Measurements from ENCODE around the gene NFATC2. TPM values are rescaled to one million over a fixed set of nuclear protein-coding genes. Genes with fewer than 3 reads are reported as not detected.

The NFATC2 gene
- total RNA-seq, 4 donors from 2014 or later, result 5.7 to 36.4 (median 12.0) TPM

GRCh38 chr20:51488331-51488730 is 54.2 kb downstream of the NFATC2 start:
- H3K27me3 ChIP-seq, result no peaks in the 10 kb centered on the region
- no peaks in the 10 kb centered on the region for H3K9me3 ChIP-seq
- TF ChIP-seq CTCF (IDR thresholded peaks at IDR 0.05) (no peak), POLR2A (IDR thresholded peaks at IDR 0.05) (no peak)
- peaks cover 0 to 13% of the 10 kb centered on the region in 2 donors for H3K4me1 ChIP-seq
- peak overlapping the region in 1 of 2 donors; percentile 76 for H3K27ac ChIP-seq
- DNase-seq, result no peak
- intact Hi-C loops (cut with DNase I; ENCODE audit: low total_unique reads), result no loop called here
- no peak overlapping the region for H3K4me3 ChIP-seq
- H3K36me3 ChIP-seq, result no peaks in the 10 kb centered on the region

DNA sequence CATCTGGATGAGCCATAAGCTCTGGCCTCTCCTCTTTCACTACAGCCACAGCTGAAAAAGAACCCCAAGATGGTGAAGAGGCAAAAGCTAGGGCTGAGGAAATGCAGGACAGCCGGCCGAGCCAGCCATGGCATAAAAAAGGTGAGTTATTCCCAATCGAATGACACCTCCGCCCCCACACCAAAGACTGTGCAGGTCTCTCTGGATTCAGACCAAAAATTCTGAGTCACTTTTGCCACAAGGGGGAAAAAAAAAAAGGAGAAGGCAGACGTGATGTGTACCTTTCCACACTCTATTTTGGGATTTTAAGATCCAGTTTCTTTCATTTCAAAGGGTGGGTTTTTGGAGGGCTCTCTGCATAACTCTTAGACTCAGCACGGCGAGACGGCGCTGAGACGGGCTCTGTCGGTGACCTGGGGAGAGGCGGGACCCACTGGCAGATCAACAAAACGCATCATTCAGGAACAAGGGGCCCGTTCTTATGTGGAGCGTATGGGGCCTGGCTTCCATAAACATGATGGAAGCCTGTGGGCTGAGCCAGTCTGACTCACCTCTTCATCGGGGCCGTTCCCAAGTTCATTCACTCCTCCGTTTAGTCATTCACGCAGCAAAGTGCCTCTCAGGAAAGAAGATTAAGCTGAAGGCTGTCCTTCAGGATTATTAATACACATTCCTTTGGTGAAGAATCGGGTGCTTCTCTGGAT is 54.8 kb downstream of the NFATC2 start:
- Histone ChIP-seq H3K9me3 (no peaks in the 10 kb centered on the region), H3K27ac (peak overlapping the region; percentile 62 to 76), H3K36me3 (no peaks in the 10 kb centered on the region), H3K27me3 (no peaks in the 10 kb centered on the region), H3K4me1 (peaks cover 0 to 13% of the 10 kb centered on the region in 2 donors), H3K4me3 (no peak overlapping the region)
- peak; percentile 56 to 71 for DNase-seq
- intact Hi-C loops (cut with DNase I; ENCODE audit: low total_unique reads), result no loop called here
- TF ChIP-seq POLR2A (IDR thresholded peaks at IDR 0.05) (no peak), CTCF (IDR thresholded peaks at IDR 0.05) (no peak)

DNA sequence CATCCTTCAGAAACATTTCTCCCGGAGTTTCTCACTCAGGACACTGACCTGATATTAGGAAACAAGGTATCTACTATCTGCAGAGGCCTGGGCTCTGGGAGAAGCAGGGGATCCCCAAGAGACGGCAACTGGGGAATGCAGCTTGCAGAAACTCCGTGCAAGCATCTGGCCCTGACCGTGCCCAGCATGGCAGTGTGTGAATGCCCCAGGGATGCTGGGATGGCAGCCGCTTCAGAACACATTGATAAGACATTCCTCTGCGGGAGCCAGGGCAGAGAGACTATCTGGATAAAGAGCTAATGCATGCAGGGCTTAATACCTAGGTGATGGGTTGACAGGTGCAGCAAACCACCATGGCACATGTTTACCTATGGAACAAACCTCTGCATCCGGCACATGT is 55.4 kb downstream of the NFATC2 start:
- peak overlapping the region; percentile 62 to 76 for H3K27ac ChIP-seq
- no peak overlapping the region for H3K4me3 ChIP-seq
- TF ChIP-seq POLR2A (IDR thresholded peaks at IDR 0.05) (no peak), CTCF (IDR thresholded peaks at IDR 0.05) (no peak)
- no peaks in the 10 kb centered on the region for H3K9me3 ChIP-seq
- no peaks in the 10 kb centered on the region for H3K27me3 ChIP-seq
- DNase-seq, result no peak
- intact Hi-C loops (cut with DNase I; ENCODE audit: low total_unique reads), result no loop called here
- no peaks in the 10 kb centered on the region for H3K36me3 ChIP-seq
- peaks cover 0 to 10% of the 10 kb centered on the region in 2 donors for H3K4me1 ChIP-seq

DNA sequence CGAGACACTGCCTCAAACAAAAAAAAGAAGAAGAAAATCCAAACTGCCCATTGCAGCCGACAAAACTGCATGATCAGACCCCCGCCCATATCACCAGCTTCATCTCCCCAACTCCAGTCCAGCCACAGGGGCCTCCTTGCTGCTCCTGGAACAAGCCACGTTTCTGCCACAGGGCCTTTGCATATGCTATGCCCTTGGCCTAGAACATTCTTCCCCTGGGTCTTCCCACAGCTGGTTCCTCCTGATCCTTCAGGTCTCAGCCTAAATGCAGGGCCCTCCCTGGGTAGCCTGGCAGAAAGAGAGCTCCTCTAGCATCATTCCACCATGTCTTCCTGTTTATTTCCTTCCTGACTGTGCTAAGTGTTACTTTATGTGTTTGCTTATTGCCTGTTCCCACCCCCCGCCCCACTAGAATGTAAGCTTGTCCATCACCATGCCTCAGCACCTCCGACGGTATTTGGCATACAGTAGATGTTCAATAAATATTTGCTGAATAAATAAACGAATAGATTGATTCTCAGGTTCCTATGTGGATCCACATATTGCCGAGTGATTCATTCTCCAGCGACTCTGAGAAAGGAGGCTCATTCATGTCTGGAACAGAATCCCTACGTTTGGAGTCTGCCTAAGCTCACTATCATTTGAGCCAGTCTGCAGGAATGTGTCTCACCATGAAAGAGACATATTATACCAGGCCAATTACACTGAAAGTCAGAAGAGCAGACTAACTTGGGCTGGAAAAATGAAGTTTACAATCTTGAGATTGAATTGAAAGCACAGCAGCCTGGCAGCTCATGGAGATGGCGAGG is 56.1 kb downstream of the NFATC2 start:
- TF ChIP-seq CTCF (IDR thresholded peaks at IDR 0.05), result no peak
- TF ChIP-seq POLR2A (IDR thresholded peaks at IDR 0.05), result no peak
- DNase-seq, result no peak

DNA sequence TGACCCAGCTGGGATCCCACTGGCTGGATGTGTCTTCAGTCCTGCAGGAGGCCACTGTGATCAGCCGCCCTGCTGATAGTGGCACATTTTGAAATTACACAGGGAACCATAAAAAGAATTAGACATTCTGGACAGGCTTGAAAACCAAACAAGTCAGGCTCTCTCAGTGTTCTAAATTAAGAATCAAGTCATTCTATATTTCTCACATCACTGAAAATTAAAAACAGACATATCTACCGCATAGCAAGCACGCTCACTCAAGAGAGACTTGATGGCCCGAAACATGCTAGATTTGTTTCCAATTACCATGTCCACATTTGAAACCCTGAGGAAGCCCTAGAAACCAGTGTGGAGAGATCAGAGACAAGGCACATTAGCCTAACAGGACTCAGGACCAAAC is 57.7 kb downstream of the NFATC2 start:
- no peak overlapping the region for H3K27ac ChIP-seq
- intact Hi-C loops (cut with DNase I; ENCODE audit: low total_unique reads), result no loop called here
- no peak overlapping the region for H3K4me3 ChIP-seq
- TF ChIP-seq POLR2A (IDR thresholded peaks at IDR 0.05) (no peak), CTCF (IDR thresholded peaks at IDR 0.05) (no peak)
- peaks cover 0 to 6% of the 10 kb centered on the region in 2 donors for H3K4me1 ChIP-seq
- no peaks in the 10 kb centered on the region for H3K9me3 ChIP-seq
- H3K36me3 ChIP-seq, result no peaks in the 10 kb centered on the region
- no peaks in the 10 kb centered on the region for H3K27me3 ChIP-seq
- DNase-seq, result no peak

More for the DNA sequence above, 56.1 kb downstream of the NFATC2 start:
- no peaks in the 10 kb centered on the region for H3K36me3 ChIP-seq
- no peak overlapping the region for H3K27ac ChIP-seq
- H3K4me3 ChIP-seq, result no peak overlapping the region
- H3K27me3 ChIP-seq, result no peaks in the 10 kb centered on the region
- intact Hi-C loops (cut with DNase I; ENCODE audit: low total_unique reads), result no loop called here
- H3K9me3 ChIP-seq, result no peaks in the 10 kb centered on the region
- H3K4me1 ChIP-seq, result peaks cover 0 to 6% of the 10 kb centered on the region in 2 donors

All from uterus (tissue), 4 donors.